Stimulated activated CD8-positive, alpha-beta memory T cell treated with anti-CD3 and anti-CD28 coated beads, Interleukin-4, amount 100 ng/mL, for 1 hour (primary cell): ENCODE results near the gene SYP.
"Not testable (repeated sequence)": the region's sequence is repeated elsewhere in the genome, so short reads cannot be mapped to it uniquely, and the experiment has no call there.

Source experiments
- DNase-seq, 2 donors: peaks; one replicate each; pipeline ENCODE4 v3.0.0-alpha.2; 2020; ENCODE audit warnings: low read depth in 2 of 2, low spot score in 1 of 2

SYP gene

DNA sequence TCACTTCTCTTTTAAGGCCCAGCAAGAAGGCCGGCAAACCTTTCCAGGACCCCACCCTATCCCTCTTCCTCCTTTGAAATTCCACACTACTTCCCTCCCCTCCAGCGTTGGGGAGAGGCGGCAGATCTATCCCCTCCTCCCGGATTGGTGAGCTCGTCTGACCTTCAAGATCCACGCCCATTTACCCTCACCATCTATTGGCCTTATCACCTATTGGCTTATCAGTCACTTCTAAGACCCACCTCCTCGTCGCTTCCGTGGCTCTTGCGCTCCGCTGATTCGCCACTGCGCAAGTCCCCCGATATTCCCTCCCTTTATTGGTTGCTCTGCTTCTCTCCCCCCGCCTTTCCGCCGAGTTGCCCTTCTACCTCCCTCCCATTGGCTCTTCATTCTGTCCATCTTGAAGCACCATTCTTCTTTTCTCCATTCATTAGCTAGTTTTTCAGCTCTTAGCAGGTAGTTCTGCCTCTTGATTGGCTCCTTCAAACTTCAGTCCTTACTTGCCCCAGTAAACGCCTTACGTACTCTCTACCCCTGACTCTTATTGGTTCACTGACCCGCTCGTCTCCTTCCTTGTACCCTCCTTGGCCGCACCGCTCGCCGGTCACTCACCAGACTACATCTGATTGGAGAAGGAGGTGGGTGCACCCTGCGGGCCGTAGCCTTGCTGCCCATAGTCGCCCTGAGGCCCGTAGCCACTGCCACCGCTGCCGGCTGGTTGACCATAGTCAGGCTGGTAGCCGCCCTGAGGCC, 9.0 kb downstream of the SYP start:
- peak; percentile 44 to 68 for DNase-seq

DNA sequence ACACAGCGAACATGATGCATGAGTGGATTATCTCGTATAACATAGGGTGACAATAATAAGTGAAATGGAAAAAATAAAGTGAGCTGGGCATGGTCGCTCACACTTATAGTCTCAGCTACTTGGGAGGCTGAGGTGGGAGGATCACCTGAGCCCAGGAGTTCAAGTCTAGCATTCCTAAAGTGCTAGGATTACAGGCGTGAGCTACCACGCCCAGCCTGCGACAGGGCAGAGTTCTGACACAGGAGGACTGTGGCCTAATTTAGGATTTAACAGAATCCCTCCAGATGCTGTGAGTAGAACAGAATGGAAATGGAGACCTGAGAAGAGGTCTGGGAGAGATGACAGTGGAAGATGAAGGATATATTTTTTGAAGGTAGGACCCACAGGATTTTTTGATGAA, 10.4 kb downstream of the SYP start:
- DNase-seq, result no peak

DNA sequence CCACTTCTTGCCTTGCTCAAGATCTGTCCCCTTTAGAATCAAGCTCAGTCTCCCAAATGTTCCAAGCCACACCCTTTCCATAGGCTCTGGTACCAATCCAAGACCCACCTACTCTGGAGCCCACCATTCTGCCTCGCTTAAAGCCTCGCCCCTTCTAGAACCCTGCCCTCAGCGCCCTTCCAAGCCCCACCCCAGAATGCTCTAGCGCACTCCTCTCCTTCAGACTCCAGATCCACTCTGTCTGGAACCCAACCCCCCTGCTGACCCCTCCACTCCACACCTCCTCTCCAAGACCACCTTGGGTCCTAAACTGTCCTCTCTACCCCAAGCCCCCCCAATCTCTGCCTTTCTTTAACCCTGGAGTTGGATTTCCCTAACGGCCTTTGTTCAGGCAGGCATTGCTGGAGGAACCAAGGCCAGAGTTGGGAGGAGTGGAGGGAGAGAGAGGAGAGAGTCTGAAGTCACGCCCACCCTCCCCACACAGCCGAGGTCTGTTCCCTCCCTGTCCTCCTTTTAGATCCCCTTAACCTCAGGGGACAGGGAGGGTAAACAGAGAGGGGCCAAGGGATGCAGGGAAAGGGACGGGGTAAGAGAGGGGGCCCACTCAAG, 11.4 kb downstream of the SYP start:
- DNase-seq, result no peak

DNA sequence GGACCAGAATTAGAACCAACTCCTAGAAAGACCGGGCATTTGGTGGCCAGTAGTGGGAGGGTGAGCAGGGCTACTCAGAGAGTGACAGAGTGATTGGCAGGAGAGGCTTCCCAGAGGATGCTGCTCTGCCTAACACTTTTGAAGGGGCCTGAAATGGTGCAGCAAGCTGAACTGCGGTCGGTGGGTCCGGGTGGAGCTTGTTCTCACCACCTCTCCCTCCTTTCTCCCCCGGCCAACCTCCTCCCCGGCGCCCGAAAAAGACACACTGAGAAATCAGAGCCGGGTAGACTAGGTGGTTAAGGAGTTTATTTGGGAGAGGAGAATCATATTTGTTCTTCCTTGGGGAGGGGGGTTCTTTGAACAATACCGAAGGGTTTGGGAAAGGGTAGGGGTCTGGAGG, 12.5 kb downstream of the SYP start:
- no peak for DNase-seq

DNA sequence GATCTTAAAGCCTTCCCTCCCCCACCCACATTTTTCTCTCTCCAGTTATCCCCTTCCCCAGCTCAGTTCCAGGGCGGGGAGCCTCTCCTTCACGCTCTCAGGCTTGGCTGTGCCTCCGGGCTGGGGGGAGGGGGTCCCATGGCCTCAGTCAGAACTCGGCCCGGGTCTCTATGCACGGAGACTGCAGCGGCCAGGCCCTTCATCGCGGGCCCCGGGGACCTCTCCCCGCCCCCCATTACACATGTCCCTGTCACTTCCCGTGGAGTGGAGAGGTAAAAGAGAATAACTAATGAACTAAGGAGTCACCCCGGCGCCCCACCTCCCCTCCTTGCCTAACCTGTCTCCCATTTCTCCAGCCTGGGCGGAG, 13.0 kb downstream of the SYP start:
- DNase-seq, result no peak

DNA sequence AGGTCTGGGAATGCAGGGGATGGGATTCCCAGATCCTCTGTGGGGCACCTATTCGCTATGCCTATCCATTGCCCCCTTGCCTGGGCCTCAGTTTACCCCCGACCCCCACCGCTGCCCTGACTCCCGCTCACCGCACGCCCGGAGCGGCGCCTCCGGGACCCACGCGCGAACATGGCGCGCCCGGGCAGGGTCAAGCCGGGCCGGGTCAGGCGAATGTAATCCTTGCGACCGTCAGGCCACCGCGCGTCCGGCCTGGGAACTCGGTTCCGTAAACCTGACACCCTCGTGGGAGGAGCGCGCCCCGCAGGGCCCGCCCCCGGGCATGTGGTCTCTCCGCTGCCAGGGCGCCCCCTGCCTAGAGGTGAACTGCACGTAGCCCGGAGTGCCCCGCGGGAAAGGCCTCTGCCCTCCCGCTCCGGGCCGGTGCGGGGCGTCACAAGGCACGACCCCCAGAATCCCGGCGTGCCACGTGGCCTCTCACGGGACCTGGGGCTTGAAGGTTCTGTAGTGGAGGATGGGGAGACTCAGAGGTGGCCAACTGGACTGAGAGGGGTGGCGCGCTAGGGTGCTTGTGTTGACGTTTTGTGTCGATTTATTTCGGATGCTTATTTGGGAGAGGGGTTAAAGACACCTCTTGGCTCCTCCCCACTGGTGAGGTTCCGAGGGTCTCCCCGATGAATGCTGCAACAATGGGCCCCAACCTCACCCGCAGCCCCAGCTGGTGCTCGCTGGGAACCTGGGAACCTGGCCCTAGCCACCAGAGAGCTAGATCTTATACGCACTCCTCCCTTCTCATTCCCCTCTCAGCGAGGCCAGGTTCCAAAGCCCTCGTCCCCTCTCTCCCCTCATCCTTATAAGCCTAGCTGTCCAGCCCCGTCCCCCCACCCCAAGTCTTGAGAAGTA, 13.6 kb downstream of the SYP start, which contains the start of gene PRICKLE3:
Gene PRICKLE3, minus strand, starts transcription at position 249 of the 903 bp plus-strand sequence. Its CDS starts 76 bp downstream, at position 173.
- DNase-seq, result no peak

DNA sequence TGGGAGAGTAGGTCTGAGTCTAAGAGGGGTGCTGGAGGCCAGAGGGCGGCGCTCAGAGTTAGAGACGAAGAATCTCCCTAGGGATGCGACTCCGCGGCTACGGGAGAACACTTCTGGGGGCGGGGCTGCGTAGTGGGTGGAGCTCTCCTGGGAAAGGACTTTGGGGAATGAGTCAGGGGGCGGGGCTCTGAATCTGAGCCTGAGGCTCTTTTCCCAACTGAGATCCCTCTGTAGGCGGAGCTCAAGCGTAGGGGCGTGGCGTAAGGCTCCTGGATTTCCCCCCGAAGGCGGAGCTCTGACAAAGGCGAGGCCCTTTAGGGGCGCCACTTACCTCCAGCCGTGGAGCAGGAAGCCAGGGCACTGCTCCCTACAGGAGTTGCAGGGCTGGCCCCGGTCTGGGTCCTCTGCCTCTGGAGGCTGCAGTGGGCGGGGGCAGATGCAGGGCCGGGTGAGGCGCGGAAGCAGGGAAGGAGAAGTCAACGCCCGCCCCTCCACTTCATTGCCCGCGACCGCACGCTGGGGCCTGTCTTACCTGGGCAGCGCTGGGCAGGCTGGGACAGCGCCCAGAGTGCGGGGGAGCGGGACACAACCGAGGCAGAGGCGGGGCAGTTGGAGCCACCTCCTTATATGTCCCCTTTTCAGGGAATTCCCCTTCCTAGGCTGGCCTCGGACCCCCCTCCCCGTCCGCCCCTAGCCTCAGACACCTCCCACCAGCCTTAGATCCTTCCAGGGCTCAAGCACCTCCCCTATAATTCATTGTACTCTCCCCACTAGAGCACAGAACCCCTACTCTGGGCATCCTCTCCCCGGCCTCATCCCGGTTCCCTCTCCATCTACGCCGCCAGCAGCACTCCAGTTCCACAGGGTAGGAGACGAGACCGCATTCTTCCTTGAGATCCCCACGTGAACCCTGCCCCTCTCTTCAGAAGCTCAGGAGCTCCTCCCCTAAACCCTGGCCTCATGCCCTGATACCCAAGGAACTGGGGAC, 15.4 kb downstream of the SYP start:
- no peak for DNase-seq

DNA sequence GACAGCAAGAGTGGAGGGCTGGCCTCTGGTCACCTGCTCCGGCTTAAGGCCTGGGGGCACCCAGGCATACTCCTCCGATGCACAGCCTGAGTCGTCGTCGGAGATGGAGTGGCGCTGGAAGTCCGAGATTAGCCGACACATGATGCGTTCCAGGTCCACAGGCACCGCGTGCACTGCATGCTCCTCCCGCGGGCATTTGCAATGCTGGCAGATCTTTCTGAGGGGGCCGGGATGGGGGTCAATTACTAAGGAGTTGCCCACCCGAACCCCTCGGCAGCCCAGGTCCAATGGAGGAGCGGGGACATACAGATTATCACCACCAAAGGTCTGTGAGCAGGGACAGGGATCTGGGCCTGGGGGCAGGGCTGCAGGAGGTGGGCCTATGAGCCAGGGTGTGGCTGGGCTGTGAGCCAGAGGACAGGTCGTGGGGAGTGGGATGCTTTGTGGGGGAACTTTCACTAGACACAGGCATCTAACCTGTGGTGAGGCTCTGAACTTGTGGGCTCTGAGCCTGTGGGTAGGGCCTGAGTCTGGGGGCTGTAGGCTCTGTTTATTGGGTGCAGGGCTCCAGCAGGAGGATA, 16.2 kb downstream of the SYP start:
- DNase-seq, result no peak

DNA sequence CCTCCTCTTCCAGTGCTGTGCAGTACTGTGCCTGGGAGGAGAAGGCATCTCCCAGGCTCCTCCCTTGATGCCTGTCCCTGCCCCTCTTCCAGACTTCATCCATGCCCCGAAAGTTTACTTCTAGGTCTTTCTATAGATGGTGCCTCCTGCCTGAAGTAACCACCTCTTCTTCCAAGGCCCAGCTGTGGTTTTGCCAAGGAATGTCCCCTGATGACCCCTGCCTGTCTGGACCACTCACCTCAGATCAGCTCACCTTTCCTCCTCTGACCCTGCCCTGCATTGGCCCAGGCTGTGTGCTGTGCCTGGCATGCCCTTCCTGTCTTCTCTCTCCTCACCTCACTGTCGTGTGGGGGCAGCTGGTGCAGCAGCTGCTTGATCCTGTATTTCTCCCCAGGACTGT, 20.6 kb downstream of the SYP start:
- no peak for DNase-seq

DNA sequence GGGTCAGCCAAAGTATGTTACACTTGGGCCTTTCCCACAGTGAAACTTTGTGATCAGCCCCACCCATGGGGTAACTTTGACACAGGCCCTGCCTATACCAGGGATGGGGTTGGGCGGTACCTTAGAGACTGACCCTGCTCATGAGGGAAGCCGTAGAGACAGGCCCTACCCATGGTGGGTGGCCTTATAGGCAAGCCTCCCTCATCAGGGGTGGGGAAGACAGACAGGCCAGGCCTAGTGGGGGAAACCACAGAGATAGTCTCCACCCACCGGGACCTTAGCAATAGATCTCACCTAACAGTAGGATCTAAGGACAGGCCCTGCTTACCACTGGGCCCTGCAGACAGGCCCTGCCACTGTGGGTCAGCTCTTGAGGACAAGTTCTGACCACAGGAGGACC, 21.5 kb downstream of the SYP start:
- no peak for DNase-seq

DNA sequence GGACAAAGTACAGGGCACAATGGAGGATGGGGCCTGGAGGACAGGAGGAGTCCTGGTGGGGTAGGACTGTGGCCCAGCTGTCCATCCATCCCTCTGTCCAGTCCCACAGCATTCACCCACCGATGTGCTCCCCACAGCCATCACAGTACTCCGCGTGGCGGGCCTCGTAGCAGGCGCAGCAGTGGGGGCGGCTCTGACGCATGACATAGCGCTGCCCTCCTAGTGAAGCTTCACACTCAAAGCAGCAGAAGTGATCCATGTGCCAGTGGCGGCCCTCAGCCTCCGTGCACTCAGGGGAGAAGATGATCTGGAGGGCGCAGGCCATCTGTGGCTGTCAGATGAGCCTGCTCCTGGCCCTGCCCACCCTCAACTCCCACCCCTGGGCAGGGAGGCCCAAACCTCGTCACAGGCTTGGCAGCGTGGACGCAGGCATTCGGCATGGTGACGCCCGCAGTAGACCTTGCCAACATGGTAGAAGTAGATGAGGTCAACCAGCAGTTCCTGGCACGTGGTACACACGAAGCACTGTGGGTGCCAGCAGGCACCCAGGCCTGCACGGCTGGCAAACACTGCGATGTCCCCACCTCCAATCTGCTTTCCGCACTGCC, 22.0 kb downstream of the SYP start:
- DNase-seq, result no peak

DNA sequence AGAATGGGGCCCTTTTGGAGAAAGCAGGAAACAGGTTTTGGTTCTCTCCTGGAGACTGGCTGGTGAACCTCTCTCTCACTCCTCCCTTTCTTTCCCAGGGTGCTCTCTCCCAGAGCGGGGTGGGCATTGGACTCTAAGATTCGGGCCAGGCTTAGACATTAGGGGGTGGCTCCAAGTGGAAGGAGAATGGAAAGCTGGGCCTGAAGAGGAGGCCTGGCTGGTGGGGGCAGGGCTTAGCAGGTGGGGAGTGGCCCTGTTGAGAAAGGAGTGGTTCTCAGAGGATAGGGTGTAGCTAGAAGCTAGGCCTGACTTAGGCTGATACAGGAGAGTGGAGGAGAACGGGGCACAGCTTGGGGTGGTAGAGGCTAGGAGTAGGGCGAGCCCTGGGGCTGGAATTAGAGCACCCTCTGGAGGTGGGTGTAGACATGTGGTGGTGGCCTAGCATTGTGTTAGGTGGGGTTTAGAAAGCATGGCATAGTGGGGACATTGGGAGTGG, 22.6 kb downstream of the SYP start:
- DNase-seq, result no peak

DNA sequence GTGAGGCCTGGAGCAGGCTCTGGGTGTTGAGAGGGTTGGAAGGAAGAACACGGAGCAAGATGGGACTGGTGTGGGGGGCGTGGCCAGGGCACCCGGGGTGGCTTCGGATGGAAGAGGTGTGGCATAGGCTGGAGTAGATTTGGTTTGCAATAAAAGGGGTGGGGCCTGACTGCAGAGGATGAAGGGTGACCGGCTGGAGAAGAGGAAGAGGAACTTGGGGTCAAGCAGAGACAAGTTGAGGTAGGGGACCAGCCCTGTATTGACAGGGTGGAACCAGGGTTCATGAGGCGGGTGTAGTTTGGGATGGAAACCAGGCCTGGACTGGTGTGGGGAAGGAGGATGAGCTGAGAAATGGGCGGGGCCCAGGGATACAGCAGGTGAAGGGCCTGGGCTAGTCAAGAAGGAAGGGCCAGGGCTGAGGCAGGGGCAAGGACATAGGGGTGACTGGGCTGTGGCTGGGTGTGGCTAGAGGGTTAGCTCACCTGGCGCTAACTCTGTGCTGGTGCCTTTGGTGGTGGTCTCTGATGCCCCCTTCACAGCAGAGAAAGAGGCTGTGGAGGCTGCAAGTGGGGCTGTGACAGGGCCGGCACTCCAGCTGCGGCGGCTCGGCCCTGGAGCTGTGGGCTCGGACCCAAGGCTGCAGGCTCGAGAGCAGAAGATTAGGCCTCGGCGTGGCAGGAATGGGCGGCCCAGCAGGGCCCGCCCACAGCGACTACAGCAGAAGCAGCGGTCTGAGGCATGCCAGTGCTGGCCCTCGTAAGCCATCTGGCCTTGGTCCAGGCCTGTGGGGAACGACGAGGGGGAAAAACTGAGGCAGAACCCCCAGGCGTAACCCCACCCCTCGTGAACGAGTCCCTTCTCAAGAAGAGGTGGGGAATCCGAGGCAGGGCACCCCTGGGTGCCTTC, 23.3 kb downstream of the SYP start:
- no peak for DNase-seq

DNA sequence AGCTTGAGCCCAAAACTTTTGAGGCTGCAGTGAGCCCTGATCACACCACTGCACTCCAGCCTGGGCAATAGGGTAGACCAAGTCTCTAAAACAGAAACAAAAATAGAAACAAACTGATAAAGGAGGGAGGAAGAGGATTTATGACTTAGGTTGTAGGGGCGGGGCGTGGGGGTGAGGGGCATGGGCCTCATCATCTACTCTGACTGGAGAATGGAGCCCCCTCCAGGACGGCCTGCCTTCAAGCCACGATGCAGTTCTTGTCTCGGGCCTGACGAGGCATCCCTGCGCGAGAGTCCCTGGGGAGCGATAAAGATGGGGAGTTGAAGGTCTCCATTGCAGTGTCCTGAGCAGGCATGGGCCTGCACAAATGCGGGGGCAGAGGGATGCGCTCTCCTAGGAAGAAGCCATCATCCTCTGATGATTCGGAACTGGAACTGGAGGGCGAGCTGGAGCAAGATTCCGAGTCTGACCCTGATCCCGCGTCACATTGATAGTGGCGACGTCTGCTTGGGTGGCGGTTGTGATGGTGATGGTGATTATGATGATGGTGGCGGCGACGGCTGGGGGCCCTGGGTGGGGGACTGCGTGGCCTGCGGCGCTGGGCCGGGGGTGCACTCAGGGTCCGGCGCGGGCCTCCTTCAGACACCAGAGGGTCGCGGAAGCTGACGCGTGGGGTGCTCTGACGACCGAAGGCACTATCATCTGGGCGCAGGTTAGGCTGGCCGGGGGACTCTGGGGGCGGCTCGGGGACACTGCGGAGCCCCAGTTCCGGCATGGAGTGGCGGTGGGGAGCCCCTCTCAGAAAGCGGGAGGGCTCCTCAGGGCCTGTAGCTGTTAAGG, 24.3 kb downstream of the SYP start:
- DNase-seq, result no peak

DNA sequence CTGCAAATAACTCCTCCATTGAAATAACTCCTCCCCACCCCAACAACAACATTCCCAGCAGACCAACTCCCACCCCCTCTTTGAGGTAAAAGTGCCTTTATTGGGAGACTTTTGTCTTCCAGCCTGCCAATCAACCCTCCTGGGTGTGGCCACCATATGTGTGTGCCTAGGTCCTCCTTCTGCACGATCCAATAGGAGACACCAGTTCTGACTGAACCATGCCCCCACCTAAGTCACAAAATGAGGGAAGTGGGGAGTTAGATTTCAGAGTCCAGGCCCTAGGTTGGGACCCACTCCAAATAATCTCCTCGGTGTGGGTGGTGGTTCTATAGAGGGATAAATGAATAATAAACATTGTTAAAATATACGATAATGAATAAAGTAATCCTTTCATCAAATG, 25.3 kb downstream of the SYP start:
- no peak for DNase-seq

DNA sequence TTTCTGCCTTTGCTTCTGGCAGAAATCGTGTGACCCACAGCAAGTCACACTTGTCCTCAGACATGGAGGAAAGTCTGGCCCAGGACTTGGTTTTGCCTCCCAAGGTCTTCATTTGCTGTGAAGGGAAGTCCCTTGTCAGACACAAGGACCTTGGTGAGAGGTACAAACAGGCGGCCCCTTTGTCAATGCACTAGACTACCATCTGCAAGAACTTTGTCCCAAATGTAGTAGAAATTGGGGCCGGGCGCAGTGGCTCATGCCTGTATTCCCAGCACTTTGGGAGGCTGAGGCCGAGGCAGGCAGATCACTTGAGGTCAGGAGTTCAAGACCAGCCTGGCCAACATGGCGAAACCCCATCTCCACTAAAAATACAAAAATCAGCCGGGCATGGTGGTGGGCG, 26.4 kb downstream of the SYP start:
- DNase-seq, result not testable (repeated sequence)

DNA sequence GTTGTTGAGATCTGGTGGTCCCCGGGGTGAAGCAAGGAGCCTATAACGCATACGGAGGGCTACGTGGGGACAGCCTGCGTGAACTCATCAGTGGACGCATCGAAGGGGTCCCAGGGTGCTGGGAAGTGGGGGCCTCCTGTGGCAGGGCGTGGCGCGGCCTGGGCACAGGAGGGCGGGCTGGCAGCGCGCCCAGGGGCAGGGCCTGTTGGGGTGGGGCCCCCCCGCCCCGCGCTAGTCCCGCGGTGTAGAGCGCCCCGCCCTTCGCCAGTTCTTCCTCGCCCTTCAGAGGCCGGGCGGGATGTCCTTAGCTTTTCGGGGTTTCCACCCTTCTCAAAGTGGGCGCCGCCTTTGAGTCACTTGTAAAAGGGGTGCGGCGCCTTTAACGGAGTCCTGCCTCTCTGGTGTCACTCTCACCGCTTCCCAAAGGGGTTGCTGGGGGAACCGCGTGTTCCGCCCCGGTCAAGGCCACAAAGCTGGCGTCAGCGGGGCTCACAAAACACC, 27.7 kb downstream of the SYP start:
- DNase-seq, result no peak
